ENCODE measurements around the gene TUBB3. TPM values are rescaled to one million over a fixed set of nuclear protein-coding genes. Genes with fewer than 3 reads are reported as not detected.

TUBB3 gene
- total and polyA plus RNA-seq, 2 of the 4 experiments (the other 2 are of a cell fraction) = 311 to 410 TPM

GRCh38 chr16:89973654-89974335, 50.7 kb downstream of the TUBB3 start:
- peaks cover 9% of the 10 kb centered on the region for H3K4me1 ChIP-seq (ENCODE audit: control insufficient read depth, insufficient read depth, low read length)
- H2BK20ac ChIP-seq (ENCODE audit: low read depth, low read length) = no peak overlapping the region
- no peak overlapping the region; the same call in 1 of the 2 replicates for H3K4me3 ChIP-seq (ENCODE audit: insufficient read depth, low read depth, low read length)
- intact Hi-C loops (cut with micrococcal nuclease) (loop anchor here (2.0 kb wide), 1 partner anchor 47 kb away; no protein-coding TSS in a partner anchor), in situ Hi-C loops (cut with MboI; ENCODE audit: low sequenced_read_pairs) (loop anchor here (5.0 kb wide), 1 partner anchor 49 kb away; no protein-coding TSS in a partner anchor), dilution Hi-C loops (cut with HindIII; ENCODE audit: low sequenced_read_pairs, unreplicated experiment) (no loop called here)
- H4K20me1 ChIP-seq (ENCODE audit: insufficient read depth, low read length) = peaks cover 4% of the 10 kb centered on the region
- no peak overlapping the region for H2BK5ac ChIP-seq (ENCODE audit: low read depth, low read length, poor library complexity, severe bottlenecking)
- H4K91ac ChIP-seq (ENCODE audit: insufficient read depth, low read depth, low read length) = no peak overlapping the region
- peak overlapping the region in 1 of 2 experiments; percentile 97; a peak in 1 of 4 replicates for H4K8ac ChIP-seq (ENCODE audit: low read depth in 2 of 2, low read length in 2 of 2)
- H2AK9ac ChIP-seq (replicated peaks; ENCODE audit: low read depth, low read length, poor library complexity) = no peak overlapping the region
- BruUV-seq (replicated peaks) = TSS peak; percentile 52
- H3K9ac ChIP-seq (ENCODE audit: low read depth, low read length) = no peak overlapping the region; the same call in 1 of the 2 replicates
- peaks cover 47 to 78% of the 10 kb centered on the region in 2 experiments for H3K79me1 ChIP-seq (ENCODE audit: low read depth in 1 of 2, low read length in 2 of 2)
- H2BK120ac ChIP-seq (ENCODE audit: low read depth, low read length) = no peak overlapping the region
- H2AFZ ChIP-seq (replicated peaks; ENCODE audit: low read length, poor library complexity) = no peak overlapping the region
- peaks cover 14% of the 10 kb centered on the region; the same call in 1 of the 2 replicates for H3K9me1 ChIP-seq (ENCODE audit: insufficient read depth, low read length)
- H4K5ac ChIP-seq (ENCODE audit: low read depth, low read length) = no peak overlapping the region
- H3K27me3 ChIP-seq (ENCODE audit: control insufficient read depth, insufficient read depth, low read length) = no peaks in the 10 kb centered on the region
- DNase-seq = no peak
- H2BK15ac ChIP-seq (ENCODE audit: low read depth, low read length) = no peak overlapping the region
- no peak for ATAC-seq (ENCODE audit: low read depth)
- peaks cover 16% of the 10 kb centered on the region for H3K36me3 ChIP-seq (ENCODE audit: control insufficient read depth, insufficient read depth, low read length)
- no peak overlapping the region for H2AK5ac ChIP-seq (ENCODE audit: low read depth, low read length)
- H3K14ac ChIP-seq (replicated peaks; ENCODE audit: low read depth, low read length) = no peak overlapping the region
- peaks cover 2% of the 10 kb centered on the region; the same call in 1 of the 2 replicates for H3K9me3 ChIP-seq (ENCODE audit: control insufficient read depth, insufficient read depth, low read length)
- no peak overlapping the region for H3K56ac ChIP-seq (ENCODE audit: extremely low read depth, insufficient read depth, low read length)
- CTCF ChIA-PET = no interaction called here
- H3K18ac ChIP-seq (ENCODE audit: low read depth, low read length) = no peak overlapping the region
- peak overlapping the region; percentile 95 for H3K4me2 ChIP-seq (ENCODE audit: low read depth, low read length)
- no peak overlapping the region for H3K23ac ChIP-seq (ENCODE audit: low read depth, low read length)
- POLR2A ChIA-PET (ENCODE audit: unreplicated experiment) = interaction anchor here (0.7 kb wide), 1 partner anchor 50 kb away, joined by 12 read pairs; no protein-coding TSS in a partner anchor
- H3K27ac ChIP-seq (ENCODE audit: insufficient read depth, low read length) = no peak overlapping the region
- 92% methylated on average over 6 of the region's 13 CpGs; no CpG with 5 or more reads in 1 of the 2 experiments for WGBS, 2 experiments (ENCODE audit: extremely low coverage in 2 of 2, insufficient read length in 1 of 2)
- H3K4ac ChIP-seq (ENCODE audit: low read depth, low read length) = no peak overlapping the region
- TF ChIP-seq NFE2L2 (IDR thresholded peaks at IDR 0.05; ENCODE audit: low read depth, low read length) = no peak
- no peak for TF ChIP-seq RAD21 (IDR thresholded peaks at IDR 0.05; ENCODE audit: low read length)
- no peak for TF ChIP-seq CHD1 (IDR thresholded peaks at IDR 0.05; ENCODE audit: low read depth, low read length)
- no peak for TF ChIP-seq BHLHE40 (IDR thresholded peaks at IDR 0.05; ENCODE audit: low read depth, low read length)
- TF ChIP-seq MAFK (IDR thresholded peaks at IDR 0.05; ENCODE audit: low read depth, low read length) = no peak
- TF ChIP-seq POLR2A (IDR thresholded peaks at IDR 0.05; ENCODE audit: low read depth, low read length) = no peak
- no peak for TF ChIP-seq RCOR1 (IDR thresholded peaks at IDR 0.05; ENCODE audit: insufficient replicate concordance, low read length)
- no peak for TF ChIP-seq RFX5 (IDR thresholded peaks at IDR 0.05; ENCODE audit: low read depth, low read length)
- no peak for TF ChIP-seq MXI1 (IDR thresholded peaks at IDR 0.05; ENCODE audit: borderline replicate concordance, low read depth, low read length)
- TF ChIP-seq CTCF (conservative IDR thresholded peaks at IDR 0.05; ENCODE audit: low read depth, low read length) = no peak
- no peak for TF ChIP-seq FOS (IDR thresholded peaks at IDR 0.05; ENCODE audit: low read depth, low read length)
- no peak for TF ChIP-seq USF2 (IDR thresholded peaks at IDR 0.05; ENCODE audit: low read depth, low read length)
- TF ChIP-seq CEBPB (IDR thresholded peaks at IDR 0.05; ENCODE audit: low read depth, low read length) = no peak
- no peak for TF ChIP-seq SMC3 (IDR thresholded peaks at IDR 0.05; ENCODE audit: low read depth, low read length)
- no peak for TF ChIP-seq MAZ (IDR thresholded peaks at IDR 0.05; ENCODE audit: borderline replicate concordance, low read depth, low read length)

All from IMR-90 (cell line).